Skeletal muscle satellite cell (primary cell): ENCODE measurements around the gene ALG13.

Experiments used
- H3K27me3 ChIP-seq: 2 replicates; pipeline ENCODE4 v1.7.0; 2013; ENCODE audit warnings: low read length; ENCODE audit not compliant: control insufficient read depth, insufficient read depth
- H3K36me3 ChIP-seq: 2 replicates; pipeline ENCODE4 v1.7.0; 2013; ENCODE audit warnings: mild to moderate bottlenecking, control low read depth, low read length; ENCODE audit not compliant: insufficient read depth
- H3K4me1 ChIP-seq: 2 replicates; pipeline ENCODE4 v1.7.0; 2013; ENCODE audit warnings: low read length; ENCODE audit not compliant: control insufficient read depth, insufficient read depth
- H3K4me2 ChIP-seq: 2 replicates; pipeline ENCODE4 v1.7.0; 2013; ENCODE audit warnings: mild to moderate bottlenecking, low read length
- H3K4me3 ChIP-seq: 2 replicates; pipeline ENCODE4 v1.7.0; 2013; ENCODE audit warnings: low read length
- H3K9ac ChIP-seq: 2 replicates; pipeline ENCODE4 v1.7.0; 2013; ENCODE audit warnings: mild to moderate bottlenecking, low read depth, low read length, moderate library complexity
- H3K9me3 ChIP-seq: replicated peaks from 2 replicates; pipeline ENCODE4 v1.7.0; 2013; ENCODE audit warnings: mild to moderate bottlenecking, control low read depth, low read length

ALG13 gene

DNA sequence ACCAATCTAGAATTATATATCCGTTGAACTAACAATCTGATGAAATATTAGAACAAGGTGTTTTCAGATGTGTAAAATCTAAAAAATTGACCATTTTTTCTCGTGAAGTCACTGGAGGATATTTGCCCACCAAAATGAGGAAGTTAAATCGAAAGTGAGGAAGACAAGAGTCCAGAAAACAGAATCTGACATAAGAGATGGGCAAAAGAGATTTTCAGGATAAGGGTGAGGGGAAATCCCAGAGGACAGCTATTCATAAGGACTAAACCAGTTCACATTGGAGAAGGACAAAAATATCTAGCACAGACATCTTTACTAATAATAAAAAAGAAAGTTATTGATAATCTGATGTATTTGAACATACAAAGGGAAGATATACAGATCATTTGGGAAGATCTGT, 18.7 kb upstream of the ALG13 start:
- Histone ChIP-seq H3K36me3 (no peaks in the 10 kb centered on the region), H3K9ac (no peak overlapping the region), H3K9me3 (no peaks in the 10 kb centered on the region)

DNA sequence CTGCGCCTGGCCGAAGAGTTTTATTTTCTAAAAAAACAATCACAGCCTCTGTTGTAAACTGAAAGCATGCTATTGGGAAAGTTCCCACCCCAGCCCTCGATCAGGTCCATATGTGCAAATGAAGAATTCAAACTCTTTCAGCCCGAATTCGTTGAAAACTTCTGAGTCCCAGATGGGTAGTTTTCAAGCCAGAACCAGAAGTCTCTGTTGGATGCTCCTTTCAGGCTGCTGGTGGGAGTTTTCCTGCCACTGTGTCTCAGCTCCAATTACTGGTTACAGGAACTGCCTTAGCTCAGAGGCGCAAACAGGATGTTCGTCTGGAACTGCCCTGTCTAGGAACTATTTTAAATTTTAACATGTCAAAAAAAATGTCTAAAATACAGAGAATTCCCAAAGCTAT, 9.3 kb upstream of the ALG13 start:
- H3K27me3 ChIP-seq, result peaks cover 26% of the 10 kb centered on the region
- H3K36me3 ChIP-seq, result no peaks in the 10 kb centered on the region
- no peak overlapping the region for H3K9ac ChIP-seq
- no peak overlapping the region for H3K4me3 ChIP-seq
- H3K9me3 ChIP-seq, result no peaks in the 10 kb centered on the region
- no peak overlapping the region for H3K4me2 ChIP-seq
- no peaks in the 10 kb centered on the region for H3K4me1 ChIP-seq

More for the DNA sequence above, 18.7 kb upstream of the ALG13 start:
- no peak overlapping the region for H3K4me3 ChIP-seq
- H3K4me2 ChIP-seq, result no peak overlapping the region
- peaks cover 16% of the 10 kb centered on the region for H3K27me3 ChIP-seq
- H3K4me1 ChIP-seq, result no peaks in the 10 kb centered on the region

DNA sequence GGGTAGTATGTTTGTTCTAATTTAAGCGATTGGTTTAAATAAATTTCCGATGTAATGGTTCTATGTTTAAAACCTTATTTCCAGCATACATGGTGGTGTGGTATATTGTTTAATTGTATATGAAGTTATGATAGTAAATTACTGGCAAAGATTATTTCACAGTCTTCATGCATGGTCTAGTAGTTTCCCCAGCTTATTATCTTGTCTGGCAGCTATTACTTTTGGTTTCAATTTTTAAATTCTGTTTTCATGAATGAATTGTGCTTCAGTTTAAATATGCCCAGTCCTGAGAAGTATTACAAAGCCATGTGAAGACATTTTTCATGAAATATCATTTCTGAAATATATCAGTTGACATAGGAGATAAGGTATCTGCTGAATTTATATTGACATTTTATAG, 6.3 kb downstream of the ALG13 start:
- no peaks in the 10 kb centered on the region for H3K4me1 ChIP-seq
- H3K9me3 ChIP-seq, result no peaks in the 10 kb centered on the region
- no peaks in the 10 kb centered on the region for H3K27me3 ChIP-seq
- peaks cover 5% of the 10 kb centered on the region for H3K36me3 ChIP-seq
- no peak overlapping the region for H3K4me2 ChIP-seq
- H3K4me3 ChIP-seq, result no peak overlapping the region
- no peak overlapping the region for H3K9ac ChIP-seq

DNA sequence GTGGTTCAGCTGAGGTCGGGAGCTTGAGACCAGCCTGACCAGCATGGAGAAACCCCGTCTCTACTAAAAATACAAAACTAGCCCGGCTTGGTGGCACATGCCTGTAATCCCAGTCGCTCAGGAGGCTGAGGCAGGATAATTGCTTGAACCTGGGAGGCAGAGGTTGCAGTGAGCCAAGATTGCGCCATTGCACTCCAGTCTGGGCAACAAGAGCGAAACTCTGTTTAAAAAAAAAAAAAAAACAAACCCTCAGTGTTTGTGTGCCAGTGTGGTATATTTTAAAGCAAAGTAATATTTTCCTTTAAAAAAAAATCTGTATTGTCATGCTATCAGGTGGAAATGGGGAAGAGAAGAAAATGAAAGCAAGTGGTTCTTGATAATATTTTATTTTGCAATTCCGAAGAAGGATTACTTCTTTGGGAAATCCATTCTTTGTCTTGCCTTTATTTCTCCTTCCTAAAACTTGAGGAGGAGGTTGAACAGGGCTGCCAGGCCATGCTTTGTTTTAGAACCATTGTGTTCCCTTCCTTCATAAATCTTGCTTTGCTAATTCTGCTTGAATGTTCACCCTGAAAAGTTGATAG, 14.4 kb downstream of the ALG13 start:
- peaks cover 3% of the 10 kb centered on the region for H3K27me3 ChIP-seq
- H3K4me3 ChIP-seq, result no peak overlapping the region
- H3K36me3 ChIP-seq, result peaks cover 4% of the 10 kb centered on the region
- H3K9me3 ChIP-seq, result no peaks in the 10 kb centered on the region
- H3K9ac ChIP-seq, result no peak overlapping the region
- H3K4me2 ChIP-seq, result no peak overlapping the region
- H3K4me1 ChIP-seq, result no peaks in the 10 kb centered on the region

DNA sequence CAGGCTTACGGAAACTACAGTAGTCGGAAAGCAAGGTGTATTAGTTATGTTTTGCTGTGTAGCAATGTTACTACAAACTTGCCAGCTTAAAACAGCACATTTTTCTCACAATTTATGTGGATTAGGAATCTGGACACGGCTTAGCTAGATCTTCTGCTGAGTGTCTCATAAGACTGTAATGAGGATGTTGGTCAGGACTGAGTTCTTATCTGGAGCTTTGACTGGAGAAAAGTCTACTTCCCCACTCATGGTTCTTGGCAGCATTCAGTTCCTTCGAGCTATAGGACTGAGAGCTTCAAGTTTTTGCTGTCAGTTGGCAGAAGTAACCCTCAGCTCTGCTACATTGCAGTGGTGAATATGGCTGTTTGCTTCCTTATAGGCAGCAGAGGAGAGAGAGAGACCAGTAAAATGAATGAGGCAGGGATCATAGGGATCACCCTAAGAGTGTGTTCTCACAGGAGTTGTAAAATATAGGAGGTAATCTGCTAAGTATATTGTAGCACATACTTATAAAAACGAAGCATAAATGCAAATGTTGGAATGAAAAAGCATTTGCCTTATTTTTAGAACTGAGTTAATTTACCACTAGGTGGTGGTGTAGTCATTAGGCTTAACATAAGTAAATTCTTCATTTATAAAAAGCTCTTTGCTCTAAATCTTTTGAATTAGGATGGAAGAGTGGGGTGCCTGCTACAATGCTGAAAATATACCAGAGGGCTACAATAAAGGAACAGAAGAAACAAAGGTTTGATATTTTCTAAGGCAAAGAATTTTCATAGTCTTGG, 38.6 kb downstream of the ALG13 start:
- Histone ChIP-seq H3K4me3 (no peak overlapping the region), H3K4me2 (no peak overlapping the region), H3K4me1 (no peaks in the 10 kb centered on the region), H3K9ac (no peak overlapping the region), H3K9me3 (no peaks in the 10 kb centered on the region), H3K36me3 (no peaks in the 10 kb centered on the region), H3K27me3 (peaks cover 3% of the 10 kb centered on the region)

- Histone ChIP-seq H3K27me3 (peaks cover 3% of the 10 kb centered on the region), H3K4me3 (no peak overlapping the region), H3K4me2 (no peak overlapping the region), H3K4me1 (no peaks in the 10 kb centered on the region), H3K9ac (no peak overlapping the region), H3K36me3 (peaks cover 19% of the 10 kb centered on the region), H3K9me3 (no peaks in the 10 kb centered on the region)
Measured at GRCh38 chrX:111728096-111728495, 47.1 kb downstream of the ALG13 start.

- Histone ChIP-seq H3K36me3 (peaks cover 22% of the 10 kb centered on the region), H3K9ac (no peak overlapping the region), H3K4me1 (no peaks in the 10 kb centered on the region), H3K27me3 (peaks cover 9% of the 10 kb centered on the region), H3K9me3 (no peaks in the 10 kb centered on the region), H3K4me3 (no peak overlapping the region), H3K4me2 (no peak overlapping the region)
Measured at GRCh38 chrX:111731351-111731750, 50.4 kb downstream of the ALG13 start.

GRCh38 chrX:111736571-111736970, 55.6 kb downstream of the ALG13 start:
- Histone ChIP-seq H3K36me3 (peaks cover 25% of the 10 kb centered on the region), H3K9ac (no peak overlapping the region), H3K4me3 (no peak overlapping the region), H3K27me3 (peaks cover 6% of the 10 kb centered on the region), H3K9me3 (no peaks in the 10 kb centered on the region), H3K4me1 (no peaks in the 10 kb centered on the region), H3K4me2 (no peak overlapping the region)

- no peaks in the 10 kb centered on the region for H3K4me1 ChIP-seq
- no peak overlapping the region for H3K9ac ChIP-seq
- no peaks in the 10 kb centered on the region for H3K9me3 ChIP-seq
- peaks cover 22% of the 10 kb centered on the region for H3K36me3 ChIP-seq
- no peaks in the 10 kb centered on the region for H3K27me3 ChIP-seq
- no peak overlapping the region for H3K4me2 ChIP-seq
- no peak overlapping the region for H3K4me3 ChIP-seq
Measured at GRCh38 chrX:111742018-111742417, 61.0 kb downstream of the ALG13 start.

DNA sequence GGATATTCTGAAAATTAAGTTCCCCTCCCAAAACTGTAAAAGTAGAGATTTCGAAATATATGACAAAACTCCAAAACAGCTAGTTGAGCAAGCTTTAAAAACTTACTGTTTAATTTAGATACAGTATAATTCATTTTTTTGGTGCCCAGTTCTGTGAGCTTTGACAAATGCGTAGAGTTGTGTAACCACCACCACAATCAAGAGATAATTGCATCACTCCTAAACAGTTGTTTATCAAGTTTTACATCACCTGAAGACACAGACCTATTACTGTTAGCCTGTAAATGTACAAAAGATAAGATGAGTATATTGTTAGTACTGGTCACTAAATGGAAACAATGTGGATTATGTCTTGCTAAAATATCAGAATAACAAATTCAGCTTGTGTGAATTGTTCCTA, 62.3 kb downstream of the ALG13 start:
- no peaks in the 10 kb centered on the region for H3K9me3 ChIP-seq
- H3K9ac ChIP-seq, result no peak overlapping the region
- no peaks in the 10 kb centered on the region for H3K27me3 ChIP-seq
- H3K4me1 ChIP-seq, result no peaks in the 10 kb centered on the region
- H3K36me3 ChIP-seq, result peaks cover 20% of the 10 kb centered on the region
- no peak overlapping the region for H3K4me3 ChIP-seq
- no peak overlapping the region for H3K4me2 ChIP-seq

DNA sequence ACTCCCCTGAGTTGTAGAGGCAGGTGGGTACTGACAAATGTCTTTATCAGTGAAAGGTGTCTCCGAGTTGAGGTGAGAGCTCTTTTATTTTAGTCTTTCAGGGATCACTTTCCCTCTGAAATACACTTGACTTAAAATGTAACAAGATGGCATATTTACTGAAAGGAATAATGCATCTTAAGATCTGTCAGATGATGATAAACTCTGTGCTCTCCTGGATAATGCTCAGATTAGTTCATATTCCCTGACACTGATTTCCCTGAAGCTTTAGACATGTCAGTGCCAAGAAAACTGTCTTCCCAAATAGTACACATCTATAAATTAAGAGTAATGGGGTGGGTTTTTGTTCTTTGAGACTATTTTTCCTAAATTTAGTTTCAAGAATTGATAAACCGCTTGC, 75.5 kb downstream of the ALG13 start:
- H3K27me3 ChIP-seq, result peaks cover 3% of the 10 kb centered on the region
- H3K9ac ChIP-seq, result no peak overlapping the region
- H3K4me2 ChIP-seq, result no peak overlapping the region
- H3K4me1 ChIP-seq, result no peaks in the 10 kb centered on the region
- H3K36me3 ChIP-seq, result peaks cover 8% of the 10 kb centered on the region
- H3K9me3 ChIP-seq, result no peaks in the 10 kb centered on the region
- H3K4me3 ChIP-seq, result no peak overlapping the region

GRCh38 chrX:111759686-111760085, 78.7 kb downstream of the ALG13 start:
- Histone ChIP-seq H3K9me3 (no peaks in the 10 kb centered on the region), H3K36me3 (peaks cover 4% of the 10 kb centered on the region), H3K4me1 (no peaks in the 10 kb centered on the region), H3K27me3 (peaks cover 6% of the 10 kb centered on the region), H3K4me3 (no peak overlapping the region), H3K4me2 (no peak overlapping the region), H3K9ac (no peak overlapping the region)
